Large intestine (tissue), 3 donors: ENCODE results near the gene PCDHB11. TPM values are rescaled to one million over a fixed set of nuclear protein-coding genes. Genes with fewer than 3 reads are reported as not detected.
"Not testable (repeated sequence)": the region's sequence is repeated elsewhere in the genome, so short reads cannot be mapped to it uniquely, and the experiment has no call there.

Experiments used
- DNase-seq, 2 donors: peaks; one replicate each; pipeline versions ENCODE4 v3.0.0 to v3.0.0-alpha.2; 2013
- H3K27ac ChIP-seq: one replicate; pipeline ENCODE4 v1.5.1; 2013; ENCODE audit warnings: low read length
- H3K27me3 ChIP-seq: 2 replicates; pipeline ENCODE4 v1.6.1; 2013; ENCODE audit warnings: low read length; ENCODE audit not compliant: control insufficient read depth, insufficient read depth
- H3K36me3 ChIP-seq: 2 replicates; pipeline ENCODE4 v1.6.1; 2013; ENCODE audit warnings: low read length; ENCODE audit not compliant: control insufficient read depth, insufficient read depth
- H3K4me1 ChIP-seq: one replicate; pipeline ENCODE4 v1.6.1; 2013; ENCODE audit warnings: low read length; ENCODE audit not compliant: control insufficient read depth, insufficient read depth
- H3K4me3 ChIP-seq: one replicate; pipeline ENCODE4 v1.5.1; 2013; ENCODE audit warnings: low read length
- H3K9me3 ChIP-seq: one replicate; pipeline ENCODE4 v1.6.1; 2013; ENCODE audit warnings: mild to moderate bottlenecking, low read depth, low read length, moderate library complexity; ENCODE audit not compliant: control insufficient read depth
- WGBS: methylation state at CpG from one replicate; pipeline ENCODE4 v1.1.5; 2013; ENCODE audit warnings: low lambda C conversion rate; ENCODE audit not compliant: insufficient coverage; 5-methylcytosine and 5-hydroxymethylcytosine counted together
- polyA plus RNA-seq: library from polyadenylated mRNA; unstranded; fragments of 120-200 nt; gene quantifications from one replicate; pipeline ENCODE4 v1.2.1, GENCODE V29; 2013

PCDHB11 gene
- polyA plus RNA-seq, 1 donor, result 1.1 TPM

- H3K4me1 ChIP-seq, H3K4me3 ChIP-seq, DNase-seq, H3K27ac ChIP-seq, H3K36me3 ChIP-seq, H3K27me3 ChIP-seq: not testable (repeated sequence)
- H3K9me3 ChIP-seq, result peaks cover 25% of the 10 kb centered on the region
- WGBS, result no CpG with 5 or more reads among the region's 18 CpGs
Observed at GRCh38 chr5:141213656-141214339, 14.4 kb downstream of the PCDHB11 start, which contains the start of gene PCDHB13. Gene PCDHB13, plus strand, starts transcription at chr5:141213919. Its CDS starts 205 bp downstream, at chr5:141214124.

DNA sequence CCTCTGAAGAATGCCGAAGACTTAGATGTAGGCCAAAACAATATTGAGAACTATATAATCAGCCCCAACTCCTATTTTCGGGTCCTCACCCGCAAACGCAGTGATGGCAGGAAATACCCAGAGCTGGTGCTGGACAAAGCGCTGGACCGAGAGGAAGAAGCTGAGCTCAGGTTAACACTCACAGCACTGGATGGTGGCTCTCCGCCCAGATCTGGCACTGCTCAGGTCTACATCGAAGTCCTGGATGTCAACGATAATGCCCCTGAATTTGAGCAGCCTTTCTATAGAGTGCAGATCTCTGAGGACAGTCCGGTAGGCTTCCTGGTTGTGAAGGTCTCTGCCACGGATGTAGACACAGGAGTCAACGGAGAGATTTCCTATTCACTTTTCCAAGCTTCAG is 15.2 kb downstream of the PCDHB11 start:
- H3K27me3 ChIP-seq, H3K4me1 ChIP-seq, DNase-seq, H3K27ac ChIP-seq, H3K36me3 ChIP-seq, H3K4me3 ChIP-seq: not testable (repeated sequence)
- H3K9me3 ChIP-seq, result peaks cover 25% of the 10 kb centered on the region
- WGBS, result 50% methylated on average over 1 of the region's 12 CpGs

DNA sequence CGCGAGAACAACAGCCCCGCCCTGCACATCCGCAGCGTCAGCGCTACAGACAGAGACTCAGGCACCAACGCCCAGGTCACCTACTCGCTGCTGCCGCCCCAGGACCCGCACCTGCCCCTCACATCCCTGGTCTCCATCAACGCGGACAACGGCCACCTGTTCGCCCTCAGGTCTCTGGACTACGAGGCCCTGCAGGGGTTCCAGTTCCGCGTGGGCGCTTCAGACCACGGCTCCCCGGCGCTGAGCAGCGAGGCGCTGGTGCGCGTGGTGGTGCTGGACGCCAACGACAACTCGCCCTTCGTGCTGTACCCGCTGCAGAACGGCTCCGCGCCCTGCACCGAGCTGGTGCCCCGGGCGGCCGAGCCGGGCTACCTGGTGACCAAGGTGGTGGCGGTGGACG is 16.1 kb downstream of the PCDHB11 start:
- H3K36me3 ChIP-seq, H3K4me3 ChIP-seq, H3K4me1 ChIP-seq, H3K27me3 ChIP-seq, DNase-seq, H3K27ac ChIP-seq: not testable (repeated sequence)
- WGBS, result no CpG with 5 or more reads among the region's 40 CpGs
- H3K9me3 ChIP-seq, result peaks cover 20% of the 10 kb centered on the region

- H3K9me3 ChIP-seq, result peaks cover 16% of the 10 kb centered on the region
- not testable (repeated sequence) for H3K27me3 ChIP-seq, H3K27ac ChIP-seq, H3K4me3 ChIP-seq, H3K36me3 ChIP-seq, H3K4me1 ChIP-seq, DNase-seq
- no CpG with 5 or more reads among the region's 26 CpGs for WGBS
Observed at GRCh38 chr5:141216035-141216434, 16.6 kb downstream of the PCDHB11 start.

DNA sequence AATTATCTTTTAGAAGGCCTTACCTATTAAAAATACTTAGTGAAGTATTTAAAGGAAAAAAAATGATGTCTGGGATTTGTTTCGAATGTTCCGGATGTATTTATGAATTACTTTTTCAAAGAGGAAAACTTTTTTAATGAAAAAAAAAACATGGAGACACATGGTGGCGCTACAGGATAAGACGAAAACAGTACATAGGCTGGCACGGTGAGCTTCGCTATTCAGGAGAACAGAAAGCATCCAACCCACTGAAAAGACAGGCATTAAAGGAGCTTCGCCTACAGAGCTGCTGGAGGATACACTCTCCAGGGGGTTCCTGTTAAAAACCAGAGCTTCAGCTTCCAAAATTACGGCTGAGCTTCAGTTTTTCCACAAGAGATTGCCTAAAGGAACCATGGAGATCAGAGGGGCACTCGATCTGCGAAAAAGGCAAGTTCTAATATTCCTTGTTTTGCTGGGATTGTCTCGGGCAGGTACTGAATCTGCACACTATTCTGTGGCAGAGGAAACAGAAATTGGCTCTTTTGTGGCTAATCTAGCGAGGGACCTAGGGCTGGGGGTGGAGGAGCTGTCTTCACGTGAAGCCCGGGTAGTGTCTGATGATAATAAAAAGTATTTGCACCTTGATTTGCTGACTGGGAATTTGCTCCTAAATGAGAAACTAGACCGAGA is 23.8 kb downstream of the PCDHB11 start, which contains the start of gene PCDHB14:
TSS of gene PCDHB14 (plus strand) at position 232 of the 672 bp plus-strand sequence. CDS start at position 395, 163 bp downstream.
- Histone ChIP-seq H3K36me3 (no peaks in the 10 kb centered on the region), H3K27me3 (peaks cover 2% of the 10 kb centered on the region), H3K27ac (no peak within 1 kb of the TSS), H3K4me3 (no peak within 1 kb of the TSS), H3K4me1 (no peaks in the 10 kb centered on the region), H3K9me3 (peaks cover 16% of the 10 kb centered on the region)
- whole genome bisulfite sequencing, result 17% methylated on average over 3 of the region's 15 CpGs
- no peak for DNase-seq

DNA sequence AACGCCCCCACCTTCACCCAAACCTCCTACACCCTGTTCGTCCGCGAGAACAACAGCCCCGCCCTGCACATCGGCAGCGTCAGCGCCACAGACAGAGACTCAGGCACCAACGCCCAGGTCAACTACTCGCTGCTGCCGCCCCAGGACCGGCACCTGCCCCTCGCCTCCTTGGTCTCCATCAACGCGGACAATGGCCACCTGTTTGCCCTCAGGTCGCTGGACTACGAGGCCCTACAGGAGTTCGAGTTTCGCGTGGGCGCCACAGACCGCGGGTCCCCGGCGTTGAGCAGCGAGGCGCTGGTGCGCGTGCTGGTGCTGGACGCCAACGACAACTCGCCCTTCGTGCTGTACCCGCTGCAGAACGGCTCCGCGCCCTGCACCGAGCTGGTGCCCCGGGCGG is 25.4 kb downstream of the PCDHB11 start:
- not testable (repeated sequence) for H3K36me3 ChIP-seq, H3K4me1 ChIP-seq, DNase-seq, H3K27ac ChIP-seq, H3K27me3 ChIP-seq, H3K4me3 ChIP-seq
- H3K9me3 ChIP-seq, result peaks cover 11% of the 10 kb centered on the region
- no CpG with 5 or more reads among the region's 40 CpGs for WGBS

DNA sequence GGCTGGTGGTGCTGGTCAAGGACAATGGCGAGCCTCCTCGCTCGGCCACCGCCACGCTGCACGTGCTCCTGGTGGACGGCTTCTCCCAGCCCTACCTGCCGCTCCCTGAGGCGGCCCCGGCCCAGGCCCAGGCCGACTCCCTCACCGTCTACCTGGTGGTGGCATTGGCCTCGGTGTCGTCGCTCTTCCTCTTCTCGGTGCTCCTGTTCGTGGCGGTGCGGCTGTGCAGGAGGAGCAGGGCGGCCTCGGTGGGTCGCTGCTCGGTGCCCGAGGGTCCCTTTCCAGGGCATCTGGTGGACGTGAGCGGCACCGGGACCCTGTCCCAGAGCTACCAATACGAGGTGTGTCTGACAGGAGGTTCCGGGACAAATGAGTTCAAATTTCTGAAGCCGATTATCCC is 26.0 kb downstream of the PCDHB11 start:
- H3K4me3 ChIP-seq, DNase-seq, H3K4me1 ChIP-seq, H3K27ac ChIP-seq, H3K27me3 ChIP-seq, H3K36me3 ChIP-seq: not testable (repeated sequence)
- WGBS, result no CpG with 5 or more reads among the region's 30 CpGs
- H3K9me3 ChIP-seq, result peaks cover 11% of the 10 kb centered on the region

- DNase-seq, result no peak
- Histone ChIP-seq H3K36me3 (no peaks in the 10 kb centered on the region), H3K4me1 (no peaks in the 10 kb centered on the region), H3K9me3 (peaks cover 19% of the 10 kb centered on the region), H3K4me3 (no peak overlapping the region), H3K27ac (no peak overlapping the region), H3K27me3 (peaks cover 11% of the 10 kb centered on the region)
- 7% methylated on average over 5 of the region's 15 CpGs for WGBS
Observed at GRCh38 chr5:141234109-141234667, 34.8 kb downstream of the PCDHB11 start.

GRCh38 chr5:141235922-141236321 is 36.5 kb downstream of the PCDHB11 start:
- H3K9me3 ChIP-seq, result peaks cover 20% of the 10 kb centered on the region
- H3K27me3 ChIP-seq, result peaks cover 11% of the 10 kb centered on the region
- H3K4me3 ChIP-seq, H3K36me3 ChIP-seq, H3K4me1 ChIP-seq, H3K27ac ChIP-seq, DNase-seq: not testable (repeated sequence)
- no CpG with 5 or more reads among the region's 40 CpGs for WGBS

DNA sequence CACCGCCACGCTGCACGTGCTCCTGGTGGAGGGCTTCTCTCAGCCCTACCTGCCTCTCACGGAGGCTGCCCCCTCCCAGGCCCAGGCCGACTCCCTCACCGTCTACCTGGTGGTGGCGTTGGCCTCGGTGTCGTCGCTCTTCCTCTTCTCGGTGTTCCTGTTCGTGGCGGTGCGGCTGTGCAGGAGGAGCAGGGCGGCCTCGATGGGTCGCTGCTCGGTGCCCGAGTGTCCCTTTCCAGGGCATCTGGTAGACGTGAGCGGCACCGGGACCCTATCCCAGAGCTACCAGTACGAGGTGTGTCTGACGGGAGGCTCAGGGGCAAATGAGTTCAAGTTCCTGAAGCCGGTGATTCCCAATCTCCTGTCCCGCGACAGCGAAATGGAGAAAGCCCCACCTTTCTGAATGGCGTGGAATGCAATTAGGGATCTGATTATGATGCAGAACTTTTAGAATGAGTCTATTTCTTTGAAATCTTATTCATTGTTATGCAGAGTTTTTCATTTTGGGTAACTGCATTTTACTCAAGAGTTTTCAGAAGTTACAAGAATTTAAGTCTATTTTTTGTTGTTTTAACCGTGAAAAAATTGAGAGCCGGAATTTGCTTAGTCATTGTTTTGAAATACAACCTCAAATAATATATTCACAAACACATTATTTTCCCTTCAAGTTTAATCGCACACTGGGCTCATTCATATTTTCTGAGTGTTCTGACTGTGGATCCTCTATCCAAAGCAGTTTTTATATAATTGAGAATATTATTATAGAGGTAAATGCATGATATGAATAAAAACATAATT is 37.3 kb downstream of the PCDHB11 start:
- DNase-seq, result no peak
- no peaks in the 10 kb centered on the region for H3K36me3 ChIP-seq
- peaks cover 27% of the 10 kb centered on the region for H3K9me3 ChIP-seq
- 56% methylated on average over 2 of the region's 32 CpGs for WGBS
- H3K27me3 ChIP-seq, result peaks cover 11% of the 10 kb centered on the region
- H3K4me1 ChIP-seq, result no peaks in the 10 kb centered on the region
- no peak overlapping the region for H3K4me3 ChIP-seq
- H3K27ac ChIP-seq, result no peak overlapping the region
